NCI-H1105 treated with DMSO at 0.1 percent for 48 hours (cell line): ENCODE data around the gene CST2.
"Not testable (repeated sequence)": the region's sequence is repeated elsewhere in the genome, so short reads cannot be mapped to it uniquely, and the experiment has no call there.

ENCODE experiments used
- DNase-seq: peaks from one replicate; lab custom pipeline; 2025; lab: John Stamatoyannopoulos, UW

CST2 gene, protein sequence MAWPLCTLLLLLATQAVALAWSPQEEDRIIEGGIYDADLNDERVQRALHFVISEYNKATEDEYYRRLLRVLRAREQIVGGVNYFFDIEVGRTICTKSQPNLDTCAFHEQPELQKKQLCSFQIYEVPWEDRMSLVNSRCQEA

DNA sequence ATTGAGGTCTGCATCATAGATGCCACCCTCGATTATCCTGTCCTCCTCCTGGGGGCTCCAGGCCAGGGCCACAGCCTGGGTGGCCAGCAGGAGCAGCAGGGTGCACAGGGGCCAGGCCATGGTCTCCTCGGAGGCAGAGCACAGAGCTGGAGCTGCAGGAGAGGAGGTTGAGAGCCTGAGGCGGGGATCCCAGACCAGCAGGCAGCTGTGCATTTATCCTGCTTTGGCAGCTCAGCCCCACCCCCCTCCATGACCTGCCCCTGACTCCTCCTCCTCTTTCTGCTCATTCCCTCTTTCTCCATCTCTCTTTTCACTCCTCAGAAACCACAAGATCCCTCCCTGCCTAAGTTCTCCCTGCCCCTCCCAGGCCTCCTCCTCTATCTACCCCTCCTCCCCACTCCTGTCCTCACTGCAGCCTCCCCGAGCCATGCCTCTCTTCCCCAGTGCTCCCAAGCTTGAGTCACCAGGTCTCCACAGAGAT is at the start of gene CST2:
TSS of gene CST2 (minus strand) at position 189 of the 481 bp plus-strand sequence. CDS start at position 120, 69 bp downstream.
- no peak for DNase-seq

DNA sequence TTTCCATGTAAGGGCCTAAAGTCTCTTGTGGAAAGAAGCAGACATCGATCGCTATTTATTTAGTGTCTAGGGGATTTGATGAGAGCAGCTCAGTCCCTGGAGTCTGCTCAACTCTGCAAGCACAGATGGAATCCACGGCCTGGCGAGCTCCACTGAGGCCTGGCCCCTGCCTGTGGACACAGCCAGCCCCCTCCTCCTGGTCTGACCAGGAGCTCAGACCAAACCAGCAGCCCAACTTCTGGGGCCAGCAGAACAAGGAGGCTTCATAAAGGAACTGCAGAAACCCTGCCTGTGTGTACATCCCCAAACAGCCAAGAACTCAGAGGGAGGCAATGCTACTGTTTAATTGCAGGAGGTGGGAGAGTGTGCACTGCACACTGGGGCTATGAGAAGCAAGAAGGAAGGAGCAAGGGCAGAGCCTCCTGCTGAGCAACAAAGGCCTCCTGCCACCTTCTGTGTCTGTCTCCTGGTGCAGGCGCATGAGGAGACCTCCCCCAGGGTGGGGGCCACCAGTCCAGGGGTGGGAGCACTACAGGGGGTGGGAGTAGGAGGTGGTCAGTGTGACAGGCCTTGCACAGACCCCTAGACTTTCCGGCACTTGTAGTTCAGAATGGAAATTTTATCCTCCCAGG is 49.2 kb upstream of the CST2 start:
- no peak for DNase-seq

DNA sequence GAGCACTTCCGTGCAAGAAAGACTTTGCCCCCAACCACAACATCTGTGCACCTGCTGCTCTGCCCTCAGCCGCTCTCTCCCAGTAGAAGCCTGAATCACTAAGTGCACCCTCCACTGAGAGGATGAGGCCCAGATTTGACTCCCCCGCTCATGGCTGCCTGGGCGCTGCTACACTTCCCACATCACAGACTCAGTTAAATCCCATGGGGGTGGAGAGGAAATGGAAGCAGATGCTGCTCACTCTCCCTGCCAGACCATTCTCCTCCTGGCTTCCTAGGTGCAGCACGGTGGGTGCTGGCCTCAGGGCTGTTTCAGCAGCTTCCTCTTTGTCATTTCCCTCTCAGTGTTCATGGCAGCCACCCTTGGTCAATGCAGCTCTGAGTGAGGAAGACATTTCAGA is 48.2 kb upstream of the CST2 start:
- no peak for DNase-seq

DNA sequence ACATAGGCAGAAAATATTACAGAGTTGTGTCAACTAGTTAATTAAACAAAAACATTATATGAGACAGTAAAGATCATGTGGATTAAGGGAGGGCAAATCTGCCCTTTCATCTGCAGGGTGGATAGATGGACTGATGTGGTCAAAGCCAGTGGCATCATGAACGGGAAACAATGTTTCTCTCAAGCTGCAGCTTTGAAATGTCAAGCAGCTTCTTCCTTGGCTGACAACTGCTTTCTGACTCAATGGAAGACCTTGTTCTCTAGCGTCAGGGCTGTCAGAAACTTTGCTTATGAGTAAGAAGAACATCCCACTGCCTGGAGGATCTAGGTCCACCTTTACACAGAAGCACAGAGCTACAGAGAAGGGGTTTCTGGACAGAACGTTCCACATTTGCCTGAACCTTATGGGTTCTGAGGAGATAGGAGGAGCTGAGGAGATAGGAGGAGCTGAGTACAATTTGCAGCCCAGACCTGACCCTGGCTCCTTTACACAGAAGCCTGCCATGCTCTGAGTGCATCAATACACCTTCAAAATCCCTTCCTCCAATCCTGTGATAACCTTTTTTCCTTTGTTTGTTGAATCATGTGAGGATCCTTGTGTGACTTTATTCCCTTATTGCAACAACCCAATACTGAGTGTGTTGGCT is 47.0 kb upstream of the CST2 start:
- DNase-seq: no peak

DNA sequence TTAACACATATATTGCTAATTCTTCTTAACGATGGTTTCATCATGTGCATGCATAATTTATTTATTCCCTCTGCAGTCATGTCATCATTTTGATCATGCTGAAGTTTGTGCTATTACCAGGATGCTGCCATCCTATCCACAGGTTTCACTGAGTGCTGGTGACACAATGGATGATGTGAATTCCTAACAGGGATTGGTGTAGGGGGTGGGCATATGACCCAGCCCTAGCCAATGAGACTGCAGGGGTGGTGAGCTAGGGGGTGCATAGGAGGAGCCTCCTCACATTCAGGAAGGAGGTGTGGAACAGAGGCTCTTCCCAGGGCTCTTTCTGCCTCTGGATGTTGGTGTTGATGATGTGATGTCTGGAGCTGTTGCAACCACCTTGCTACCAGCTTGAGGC is 45.5 kb upstream of the CST2 start:
- DNase-seq: no peak

DNA sequence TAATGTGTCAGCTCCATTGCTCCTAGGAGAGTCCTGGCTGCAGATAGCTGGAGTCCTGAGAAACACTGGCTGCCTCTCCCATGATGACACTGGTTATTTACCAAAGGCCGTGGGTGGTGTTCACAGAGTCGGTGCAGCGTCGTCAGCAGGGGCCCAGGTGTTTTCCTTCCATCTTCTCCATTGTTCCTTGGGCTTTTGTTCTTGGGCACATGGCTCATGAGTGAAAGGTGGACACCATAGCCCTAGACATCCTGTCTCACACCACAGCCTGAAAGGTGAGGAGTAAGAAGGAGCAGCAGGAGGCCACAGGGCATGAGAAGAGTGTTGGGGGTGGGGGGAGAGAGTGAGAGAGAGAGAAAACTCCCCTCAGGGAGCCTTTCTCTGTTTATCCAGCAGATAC is 43.9 kb upstream of the CST2 start:
- DNase-seq: no peak

DNA sequence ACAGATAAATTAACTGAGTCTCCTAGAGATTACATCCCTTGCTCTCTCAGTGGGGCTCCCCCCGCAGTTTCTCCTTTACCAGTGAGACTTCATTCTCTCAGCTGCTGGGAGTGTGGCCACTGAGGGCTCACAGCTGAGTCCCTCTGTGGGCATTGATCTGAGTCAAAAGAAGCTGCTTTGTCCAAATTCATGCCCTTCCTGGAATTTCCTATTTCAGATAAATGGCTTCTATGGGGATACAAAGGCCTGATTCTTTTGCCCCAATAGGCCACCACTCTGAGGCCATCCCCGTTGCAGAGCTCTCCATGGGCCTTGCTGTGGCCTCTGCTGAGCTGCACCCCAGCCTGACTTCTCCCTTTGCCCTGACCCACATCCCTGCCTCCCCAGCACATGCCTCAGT is 43.0 kb upstream of the CST2 start:
- no peak for DNase-seq

DNA sequence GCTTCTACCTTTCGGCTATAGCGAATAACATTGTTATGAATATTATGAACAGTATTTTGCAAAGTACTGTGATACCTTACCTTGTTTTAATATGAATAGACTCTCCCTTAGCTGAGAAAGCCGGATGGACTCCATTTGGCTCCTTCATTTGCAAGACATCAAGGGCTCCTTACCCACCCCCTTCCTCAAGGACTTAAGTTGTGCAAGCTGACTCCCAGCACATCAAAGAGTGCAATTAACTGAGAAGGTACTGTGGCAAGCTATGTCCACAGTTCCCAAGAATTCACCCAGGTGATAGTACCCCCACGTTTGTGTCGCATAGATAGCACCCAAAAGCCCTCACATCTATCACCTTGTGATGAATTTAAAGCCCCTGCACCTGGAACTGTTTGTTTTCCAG is 41.8 kb upstream of the CST2 start:
- DNase-seq: no peak

DNA sequence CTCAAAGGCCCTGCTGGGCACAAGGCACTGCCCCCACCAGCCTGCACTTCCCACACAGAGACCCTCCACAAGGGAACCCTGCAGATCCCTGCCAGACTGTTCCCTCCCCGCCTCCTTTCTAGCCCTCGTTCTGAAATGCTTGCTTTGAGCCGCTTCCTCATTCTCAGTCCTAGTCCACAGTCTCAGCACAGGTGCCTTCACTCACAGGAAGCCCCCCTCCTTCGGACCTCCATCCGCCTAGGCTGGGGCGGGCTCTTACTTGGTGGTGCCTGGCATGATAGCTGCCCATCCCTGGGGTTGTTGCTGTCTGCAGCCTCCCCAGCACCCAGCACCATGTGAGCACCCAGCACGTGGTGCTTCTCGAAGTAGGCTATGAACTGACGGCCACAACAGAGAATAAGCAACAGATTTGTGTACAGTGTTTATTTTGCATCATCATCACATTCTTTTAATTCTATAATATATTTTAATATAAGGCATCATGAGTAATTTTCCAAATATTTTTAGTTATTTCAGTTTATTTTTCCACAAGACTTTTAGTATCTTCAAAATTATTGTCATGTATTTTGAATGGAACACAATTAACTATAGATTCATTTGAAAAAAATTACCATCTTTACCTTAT is 40.7 kb upstream of the CST2 start:
- no peak for DNase-seq

DNA sequence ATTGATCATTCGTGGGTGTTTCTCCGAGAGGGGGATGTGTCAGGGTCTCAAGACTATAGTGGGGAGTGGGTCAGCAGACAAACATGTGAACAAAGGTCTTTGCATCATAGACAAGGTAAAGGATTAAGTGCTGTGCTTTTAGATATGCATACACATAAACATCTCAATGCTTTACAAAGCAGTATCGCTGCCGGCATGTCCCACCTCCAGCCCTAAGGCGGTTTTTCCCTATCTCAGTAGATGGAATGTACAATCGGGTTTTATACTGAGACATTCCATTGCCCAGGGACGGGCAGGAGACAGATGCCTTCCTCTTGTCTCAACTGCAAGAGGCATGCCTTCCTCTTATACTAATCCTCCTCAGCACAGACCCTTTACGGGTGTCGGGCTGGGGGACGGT is 34.2 kb upstream of the CST2 start:
- DNase-seq: not testable (repeated sequence)

DNA sequence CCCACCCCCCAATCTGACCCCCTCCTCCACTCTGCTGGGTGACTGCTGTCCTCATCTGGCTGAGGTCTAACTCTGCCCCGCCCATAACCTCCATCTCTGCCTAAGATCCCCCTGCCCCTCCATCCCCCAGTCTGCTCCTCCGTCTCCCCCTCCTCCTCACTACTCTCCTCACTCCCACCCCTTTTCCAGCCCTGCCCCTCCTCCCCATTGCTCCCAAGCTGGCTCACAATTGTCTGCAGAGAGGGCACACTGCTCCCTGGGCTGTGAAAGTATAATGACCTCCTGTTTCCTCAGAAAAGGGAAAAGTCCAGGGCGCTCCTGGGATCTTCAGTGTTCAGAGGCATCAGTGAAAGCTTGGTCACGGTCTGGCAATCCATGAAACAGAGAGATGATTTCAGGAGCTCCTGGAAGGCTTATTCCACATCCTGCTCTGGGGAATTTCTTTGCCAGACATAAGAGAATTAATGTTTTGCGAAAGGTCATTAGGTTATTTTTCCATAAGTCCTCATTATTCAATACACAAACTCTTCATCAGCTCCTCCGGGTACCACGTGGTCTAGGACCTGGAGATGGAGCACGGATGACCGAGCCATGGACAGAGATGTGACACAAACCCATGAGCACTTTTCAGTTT is 31.6 kb upstream of the CST2 start:
- no peak for DNase-seq

DNA sequence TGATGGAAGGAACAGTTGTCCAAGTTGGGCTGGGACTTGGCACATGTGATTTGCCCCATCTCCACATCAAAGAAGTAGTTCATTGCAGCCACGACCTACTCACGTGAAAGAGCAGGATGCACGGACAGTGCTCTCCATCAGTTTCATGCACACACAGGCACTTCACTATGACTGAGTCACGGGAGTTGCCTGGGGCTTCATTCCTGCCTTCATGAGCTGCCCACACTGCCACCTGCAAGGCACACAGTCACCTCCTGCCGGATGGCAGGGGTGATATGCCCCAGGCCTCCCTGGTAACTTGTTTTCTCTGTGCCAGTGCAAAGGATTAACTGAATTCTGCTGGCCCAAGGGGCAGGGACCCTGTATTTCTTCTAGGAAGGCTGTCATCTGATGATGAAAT is 30.2 kb upstream of the CST2 start:
- DNase-seq: no peak

DNA sequence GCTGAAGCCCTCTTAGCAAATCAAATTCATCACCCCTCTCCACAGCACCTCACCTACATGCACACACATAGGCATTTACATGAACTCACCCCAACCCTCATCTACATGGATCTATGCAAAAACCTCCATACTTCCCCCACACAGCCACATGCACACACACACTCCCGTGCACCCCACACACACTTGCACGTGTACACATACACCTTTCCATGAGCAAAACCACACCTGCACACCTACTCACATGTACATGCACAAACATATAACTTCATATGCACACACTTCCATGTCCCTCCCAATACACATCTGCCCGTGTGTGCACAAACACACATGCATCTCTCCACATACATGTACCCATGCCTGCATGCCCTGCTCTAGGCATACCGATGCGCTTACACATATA is 29.7 kb upstream of the CST2 start:
- no peak for DNase-seq

DNA sequence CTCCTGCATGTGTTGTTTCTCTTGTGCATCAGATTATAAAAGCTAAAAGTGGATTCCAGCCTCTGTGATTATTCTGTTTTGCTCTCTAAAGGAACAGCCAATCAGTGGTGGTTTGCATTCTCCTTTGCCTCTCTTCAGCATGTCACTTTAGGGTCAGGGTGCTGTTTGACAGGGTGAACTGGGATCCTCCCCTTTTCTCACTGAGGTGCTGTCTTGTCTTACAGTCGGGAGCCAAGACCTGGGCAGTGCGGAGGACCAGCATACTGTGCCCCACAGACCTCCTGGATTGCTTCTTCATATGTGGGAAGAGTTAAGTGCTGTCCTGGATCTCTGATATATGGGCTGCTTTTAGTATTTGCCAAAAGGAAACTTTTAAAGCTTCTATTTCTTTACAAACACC is 15.2 kb upstream of the CST2 start:
- no peak for DNase-seq

DNA sequence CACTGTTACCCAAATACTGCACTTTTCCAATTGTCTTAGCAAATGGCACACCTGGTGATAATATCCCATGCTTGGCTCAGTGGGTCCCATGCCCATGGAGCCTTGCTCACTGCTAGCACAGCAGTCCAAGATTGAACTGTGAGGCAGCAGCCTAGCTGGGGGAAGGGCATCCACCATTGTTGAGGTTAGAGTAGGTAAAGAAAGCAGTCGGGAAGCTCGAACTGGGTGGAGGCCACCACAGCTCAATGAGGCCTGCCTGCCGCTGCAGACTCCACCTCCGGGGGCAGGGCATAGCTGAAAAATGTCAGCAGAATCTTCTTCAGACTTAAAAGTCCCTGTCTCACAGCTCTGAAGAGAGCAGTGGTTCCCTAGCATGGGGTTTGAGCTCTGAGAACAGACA is 9.2 kb upstream of the CST2 start:
- no peak for DNase-seq

DNA sequence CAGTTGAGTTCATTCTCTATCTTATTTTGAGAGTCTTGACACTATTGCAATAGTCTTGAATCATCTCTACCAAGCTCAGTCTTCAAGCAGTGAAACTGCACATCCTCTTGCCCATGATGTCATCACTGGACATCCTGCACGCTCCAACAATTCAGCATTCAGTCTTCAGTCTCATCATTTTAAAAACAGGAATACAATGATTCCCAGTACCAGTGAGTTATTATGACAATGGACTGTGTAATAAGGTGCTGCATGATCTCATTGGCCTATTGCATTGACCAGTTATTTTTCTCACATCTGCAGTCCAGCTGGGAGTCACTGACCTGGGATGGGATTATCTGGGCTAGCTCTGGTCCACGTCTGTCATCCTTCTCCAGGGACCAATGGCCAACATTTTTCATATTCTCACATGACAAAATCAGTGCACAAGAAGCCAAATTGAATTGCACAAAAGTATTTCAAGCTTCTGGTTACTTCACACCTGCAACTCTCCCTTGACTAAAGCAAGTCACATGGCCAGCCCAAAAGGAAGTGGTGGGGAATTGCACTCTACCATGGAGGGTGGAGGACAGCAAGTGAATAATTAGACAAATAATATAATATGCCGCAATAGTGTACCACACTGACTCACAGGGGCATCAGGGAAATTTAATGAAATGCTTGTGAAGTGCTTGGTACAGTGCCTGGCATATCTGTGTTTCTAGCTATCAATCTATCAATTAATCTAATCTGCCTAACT is 6.4 kb upstream of the CST2 start:
- no peak for DNase-seq

DNA sequence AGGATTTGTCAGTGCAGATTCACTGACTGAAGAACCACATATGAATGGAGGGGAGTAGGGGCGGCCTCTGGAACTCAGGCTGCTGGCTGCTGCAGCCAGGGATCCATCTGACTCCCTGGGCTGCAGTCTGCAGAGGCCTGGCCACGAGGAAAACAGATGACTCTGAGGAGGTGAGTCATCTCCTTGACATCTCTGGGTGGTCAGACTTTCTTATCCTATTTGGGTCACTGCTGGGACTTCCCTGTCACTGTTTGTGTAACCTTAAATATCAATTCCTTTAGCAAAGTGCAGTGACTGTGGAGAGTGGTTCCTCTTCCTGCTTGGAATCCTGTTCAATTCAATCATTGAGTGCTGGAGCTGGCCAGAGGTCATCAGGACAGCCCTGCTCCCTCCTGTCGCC is 5.4 kb upstream of the CST2 start:
- DNase-seq: not testable (repeated sequence)

DNA sequence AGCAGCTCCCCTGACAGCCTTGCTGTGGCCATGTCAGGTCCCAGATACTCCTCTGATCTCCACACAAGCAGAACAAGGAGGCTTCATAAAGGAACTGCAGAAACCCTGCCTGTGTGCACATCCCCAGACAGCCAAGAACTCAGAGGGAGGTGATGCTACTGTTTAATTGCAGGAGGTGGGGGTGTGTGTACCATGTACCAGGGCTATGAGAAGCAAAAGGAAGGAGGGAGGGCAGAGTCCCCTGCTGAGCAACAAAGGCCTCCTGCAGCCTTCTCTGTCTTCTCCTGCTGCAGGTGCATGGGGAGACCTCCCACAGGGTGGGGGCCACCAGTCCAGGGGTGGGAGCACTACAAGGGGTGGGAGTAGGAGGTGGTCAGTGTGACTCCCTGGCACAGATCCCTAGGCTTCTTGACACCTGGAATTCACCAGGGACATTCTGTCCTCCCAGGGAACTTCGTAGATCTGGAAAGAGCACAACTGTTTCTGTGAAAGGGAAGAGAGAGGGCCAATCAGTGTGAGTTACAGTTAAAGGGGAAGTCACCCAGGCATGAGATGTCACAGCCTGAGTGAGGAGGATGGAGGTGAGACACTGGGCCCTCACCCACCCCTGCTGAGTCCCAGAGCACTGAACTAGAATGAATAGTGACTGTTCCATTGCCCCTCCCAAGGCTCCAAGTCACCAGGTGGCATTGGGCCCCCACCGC is 2.8 kb downstream of the CST2 start:
- DNase-seq: no peak

DNA sequence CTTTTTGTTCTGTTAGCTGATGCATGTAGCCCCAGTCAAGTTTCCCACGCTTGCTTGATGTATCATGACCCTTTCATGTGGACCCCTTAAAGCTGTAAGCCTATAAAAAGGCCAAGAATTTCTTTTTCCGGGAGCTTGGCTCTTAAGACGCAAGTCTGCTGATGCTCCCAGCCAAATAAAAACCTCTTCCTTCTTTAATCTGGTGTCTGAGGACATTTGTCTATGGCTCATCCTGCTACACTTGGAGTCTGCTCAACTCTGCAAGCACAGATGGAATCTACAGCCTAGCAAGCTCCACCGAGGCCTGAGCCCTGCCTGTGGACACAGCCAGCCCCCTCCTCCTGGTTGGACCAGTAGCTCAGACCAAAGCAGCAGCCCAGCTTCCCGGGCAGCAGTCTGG is 3.4 kb downstream of the CST2 start:
- DNase-seq: no peak

DNA sequence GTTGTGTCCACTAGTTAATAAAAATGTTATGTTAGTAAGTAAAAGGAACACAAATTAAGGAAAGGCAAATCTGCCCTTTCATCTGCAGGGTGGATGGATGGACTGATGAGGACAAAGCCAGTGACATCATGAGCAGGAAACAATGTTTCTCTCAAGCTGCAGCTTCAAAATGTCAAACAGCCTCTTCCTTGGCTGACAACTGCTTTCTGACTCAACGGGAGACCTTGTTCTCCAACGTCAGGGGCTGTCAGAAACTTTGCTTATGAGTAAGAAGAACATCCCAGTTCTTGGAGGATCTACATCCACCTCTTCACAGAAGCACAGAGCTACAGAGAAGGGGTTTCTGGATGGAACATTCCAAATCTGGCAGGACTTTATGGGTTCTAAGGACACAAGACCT is 6.0 kb downstream of the CST2 start:
- no peak for DNase-seq

DNA sequence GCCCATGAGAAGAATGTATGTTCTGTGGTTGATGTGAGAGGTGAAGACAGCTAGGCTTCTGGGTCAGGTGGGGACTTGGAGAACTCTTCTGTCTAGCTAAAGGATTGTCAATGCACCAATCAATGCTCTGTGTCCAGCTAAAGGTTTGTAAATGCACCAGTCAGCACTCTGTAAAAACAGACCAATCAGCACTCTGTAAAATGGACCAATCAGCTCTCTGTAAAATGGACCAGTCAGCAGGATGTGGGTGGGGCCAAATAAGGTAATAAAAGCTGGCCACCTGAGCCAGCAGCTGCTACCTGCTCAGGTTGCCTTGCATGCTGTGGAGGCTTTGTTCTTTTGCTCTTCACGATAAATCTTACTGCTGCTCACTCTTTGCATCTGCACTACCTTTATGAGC is 15.0 kb downstream of the CST2 start:
- not testable (repeated sequence) for DNase-seq
